Adipose tissue (tissue), 3 donors: Measurements from ENCODE around the gene PRKCA. TPM values are rescaled to one million over a fixed set of nuclear protein-coding genes. Genes with fewer than 3 reads are reported as not detected.

Experiments
- H3K27ac ChIP-seq: one replicate; pipeline ENCODE4 v1.5.1; 2013; ENCODE audit warnings: low read depth, low read length
- WGBS, 3 donors: extraction: QIAGEN DNeasy Blood & Tissue Kit; methylation state at CpG; one replicate each; pipeline ENCODE4 v1.1.7; 2013; 5-methylcytosine and 5-hydroxymethylcytosine counted together
- polyA plus RNA-seq, 3 donors: library from polyadenylated mRNA; stranded (reverse); fragments of 200-250 nt; gene quantifications; one replicate each; pipeline ENCODE4 v1.2.3, GENCODE V29; 2013
- donor health status: healthy with polysubstance abuse.
- donor health status: Bipolar disorder and iron deficiency.
- donor health status: healthy.

PRKCA gene
- polyA plus RNA-seq, 3 donors = 2.1 to 6.3 (median 2.3) TPM

- 53 to 91% (median 86%) methylated on average over 10 of the region's 10 CpGs for WGBS, 3 donors
- no peak overlapping the region for H3K27ac ChIP-seq
Observed at GRCh38 chr17:66507982-66508760, 205.8 kb downstream of the PRKCA start.

GRCh38 chr17:66508896-66509844, 206.8 kb downstream of the PRKCA start:
- WGBS, 3 donors = 44 to 71% (median 71%) methylated on average over 8 of the region's 8 CpGs
- H3K27ac ChIP-seq = no peak overlapping the region

- no peak overlapping the region for H3K27ac ChIP-seq
- 80 to 91% (median 82%) methylated on average over 3 of the region's 3 CpGs for WGBS, 3 donors
Observed at GRCh38 chr17:66509926-66510325, 207.5 kb downstream of the PRKCA start.

- WGBS, 3 donors = 83 to 93% (median 84%) methylated on average over 3 of the region's 3 CpGs
- H3K27ac ChIP-seq = no peak overlapping the region
Observed at GRCh38 chr17:66511135-66511534, 208.7 kb downstream of the PRKCA start.

- H3K27ac ChIP-seq = no peak overlapping the region
- WGBS, 3 donors = 83 to 87% (median 85%) methylated on average over 11 of the region's 11 CpGs
Observed at GRCh38 chr17:66514227-66514806, 211.9 kb downstream of the PRKCA start.

GRCh38 chr17:66515974-66516373, 213.6 kb downstream of the PRKCA start:
- 90 to 92% (median 90%) methylated on average over 4 of the region's 4 CpGs for whole genome bisulfite sequencing, 3 donors
- H3K27ac ChIP-seq = no peak overlapping the region

- no peak overlapping the region for H3K27ac ChIP-seq
- WGBS, 3 donors = 66 to 94% (median 89%) methylated on average over 9 of the region's 9 CpGs
Observed at GRCh38 chr17:66517336-66518009, 215.1 kb downstream of the PRKCA start.

GRCh38 chr17:66518108-66518507, 215.7 kb downstream of the PRKCA start:
- 85 to 88% (median 87%) methylated on average over 4 of the region's 4 CpGs for WGBS, 3 donors
- H3K27ac ChIP-seq = no peak overlapping the region

- H3K27ac ChIP-seq = no peak overlapping the region
- WGBS, 3 donors = 61 to 84% (median 75%) methylated on average over 2 of the region's 2 CpGs
Observed at GRCh38 chr17:66518677-66519076, 216.3 kb downstream of the PRKCA start.

GRCh38 chr17:66519154-66519553, 216.7 kb downstream of the PRKCA start:
- H3K27ac ChIP-seq = no peak overlapping the region
- 92 to 97% (median 93%) methylated on average over 3 of the region's 3 CpGs for WGBS, 3 donors

- WGBS, 3 donors = 64 to 73% (median 67%) methylated on average over 2 of the region's 2 CpGs
- no peak overlapping the region for H3K27ac ChIP-seq
Observed at GRCh38 chr17:66520999-66521398, 218.6 kb downstream of the PRKCA start.

GRCh38 chr17:66522591-66523272, 220.3 kb downstream of the PRKCA start:
- no peak overlapping the region for H3K27ac ChIP-seq
- WGBS, 3 donors = 84 to 94% (median 94%) methylated on average over 3 of the region's 3 CpGs

GRCh38 chr17:66523378-66524200, 221.2 kb downstream of the PRKCA start:
- no peak overlapping the region for H3K27ac ChIP-seq
- 78 to 85% (median 80%) methylated on average over 6 of the region's 6 CpGs for WGBS, 3 donors

GRCh38 chr17:66524877-66525276, 222.5 kb downstream of the PRKCA start:
- 92 to 94% (median 93%) methylated on average over 2 of the region's 2 CpGs for WGBS, 3 donors
- H3K27ac ChIP-seq = no peak overlapping the region

GRCh38 chr17:66525338-66525737, 222.9 kb downstream of the PRKCA start:
- WGBS, 3 donors = 86 to 92% (median 92%) methylated on average over 4 of the region's 4 CpGs
- H3K27ac ChIP-seq = no peak overlapping the region

GRCh38 chr17:66526827-66527226, 224.4 kb downstream of the PRKCA start:
- no peak overlapping the region for H3K27ac ChIP-seq
- WGBS, 3 donors = 93 to 96% (median 95%) methylated on average over 4 of the region's 4 CpGs

GRCh38 chr17:66527335-66527734, 224.9 kb downstream of the PRKCA start:
- H3K27ac ChIP-seq = no peak overlapping the region
- WGBS, 3 donors = 86 to 99% (median 94%) methylated on average over 5 of the region's 5 CpGs
